Loucy (cell line): ENCODE data around the gene GDPD5.

Experiments used
- H2AFZ ChIP-seq: fragments of 200-600 bp; sonication (generic); 2 replicates; pipeline ENCODE4 v1.6.0; 2016; ENCODE audit warnings: antibody characterized with exemption, mild to moderate bottlenecking, low read length, moderate library complexity
- H3F3A ChIP-seq: fragments of 200-600 bp; 2 replicates; pipeline ENCODE4 v1.6.0; 2016; ENCODE audit warnings: antibody characterized with exemption, low read depth, mild to moderate bottlenecking
- H3K27me3 ChIP-seq: fragments of 200-600 bp; sonication (generic); 2 replicates; pipeline ENCODE4 v1.6.1; 2014; ENCODE audit warnings: low read length, mild to moderate bottlenecking; ENCODE audit not compliant: insufficient read depth, poor library complexity, severe bottlenecking
- H3K36me3 ChIP-seq: fragments of 200-600 bp; sonication (generic); 2 replicates; pipeline ENCODE4 v1.6.1; 2016; ENCODE audit warnings: low read length; ENCODE audit not compliant: insufficient read depth
- H3K4me1 ChIP-seq: fragments of 200-600 bp; sonication (generic); 2 replicates; pipeline ENCODE4 v1.5.1; 2014; ENCODE audit warnings: low read length, mild to moderate bottlenecking; ENCODE audit not compliant: insufficient read depth, poor library complexity, severe bottlenecking
- H3K4me2 ChIP-seq: fragments of 200-600 bp; sonication (generic); 2 replicates; pipeline ENCODE4 v1.6.0; 2014; ENCODE audit warnings: antibody characterized with exemption, low read length, low read depth, mild to moderate bottlenecking; ENCODE audit not compliant: poor library complexity, severe bottlenecking
- H3K4me3 ChIP-seq: fragments of 200-600 bp; sonication (generic); 2 replicates; pipeline ENCODE4 v1.5.1; 2014; ENCODE audit warnings: low read length, mild to moderate bottlenecking, mixed read lengths; ENCODE audit not compliant: poor library complexity, severe bottlenecking
- H3K79me2 ChIP-seq: fragments of 200-600 bp; sonication (generic); 2 replicates; pipeline ENCODE4 v1.6.1; 2014; ENCODE audit warnings: low read length; ENCODE audit not compliant: insufficient read depth
- H3K9ac ChIP-seq: fragments of 200-600 bp; sonication (generic); 2 replicates; pipeline ENCODE4 v1.6.0; 2014; ENCODE audit warnings: mild to moderate bottlenecking, low read depth, low read length, moderate library complexity; ENCODE audit not compliant: poor library complexity, severe bottlenecking
- H3K9me2 ChIP-seq: fragments of 200-600 bp; sonication (generic); replicated peaks from 2 replicates; pipeline ENCODE4 v1.6.1; 2016; ENCODE audit warnings: low read depth, low read length, mixed read lengths
- H3K9me3 ChIP-seq: fragments of 200-600 bp; sonication (generic); 2 replicates; pipeline ENCODE4 v1.6.1; 2014; ENCODE audit warnings: mild to moderate bottlenecking, antibody characterized with exemption, low read length, low read depth; ENCODE audit not compliant: insufficient read depth
- H4K20me1 ChIP-seq: fragments of 200-600 bp; sonication (generic); 2 replicates; pipeline ENCODE4 v1.6.0; 2014; ENCODE audit warnings: antibody characterized with exemption, low read length, mild to moderate bottlenecking; ENCODE audit not compliant: insufficient read depth, poor library complexity, severe bottlenecking
- EZH2phosphoT487 ChIP-seq: fragments of 200-600 bp; IDR thresholded peaks from 2 replicates; pipeline ENCODE4 v1.6.1; 2018; ENCODE audit warnings: antibody characterized with exemption, mild to moderate bottlenecking, moderate library complexity, borderline replicate concordance
- TF ChIP-seq, protein P1 (sequence below): fragments of 200-600 bp; sonication (generic); conservative IDR thresholded peaks from 2 replicates; pipeline ENCODE4 v1.5.1; 2014; ENCODE audit warnings: mild to moderate bottlenecking, antibody characterized with exemption, low read length

GDPD5 gene

DNA sequence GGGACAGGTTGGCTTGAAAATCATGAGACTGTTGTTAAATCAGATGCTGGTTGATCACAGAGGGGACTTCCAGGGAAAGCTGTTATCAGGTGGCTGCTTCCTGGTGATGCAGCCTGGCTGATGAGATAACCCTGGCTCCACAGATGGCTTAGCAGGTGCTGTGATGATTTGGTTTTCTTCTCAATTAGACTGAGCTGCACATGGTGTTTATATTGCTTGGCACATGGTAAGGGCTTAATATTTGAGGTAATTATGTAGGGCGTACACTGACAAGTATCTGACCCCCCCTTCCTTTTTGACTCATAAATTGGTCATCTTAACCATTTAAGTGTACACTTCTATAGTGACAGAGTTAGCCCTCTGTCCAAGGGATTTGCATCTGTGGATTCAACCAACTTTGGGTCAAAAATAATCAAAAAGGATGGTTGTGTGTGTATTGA lies 119.4 kb downstream of the GDPD5 start:
- peak overlapping the region; percentile 100 for H3K4me2 ChIP-seq
- TF ChIP-seq EZH2phosphoT487 = no peak
- TF ChIP-seq, protein P1, sequence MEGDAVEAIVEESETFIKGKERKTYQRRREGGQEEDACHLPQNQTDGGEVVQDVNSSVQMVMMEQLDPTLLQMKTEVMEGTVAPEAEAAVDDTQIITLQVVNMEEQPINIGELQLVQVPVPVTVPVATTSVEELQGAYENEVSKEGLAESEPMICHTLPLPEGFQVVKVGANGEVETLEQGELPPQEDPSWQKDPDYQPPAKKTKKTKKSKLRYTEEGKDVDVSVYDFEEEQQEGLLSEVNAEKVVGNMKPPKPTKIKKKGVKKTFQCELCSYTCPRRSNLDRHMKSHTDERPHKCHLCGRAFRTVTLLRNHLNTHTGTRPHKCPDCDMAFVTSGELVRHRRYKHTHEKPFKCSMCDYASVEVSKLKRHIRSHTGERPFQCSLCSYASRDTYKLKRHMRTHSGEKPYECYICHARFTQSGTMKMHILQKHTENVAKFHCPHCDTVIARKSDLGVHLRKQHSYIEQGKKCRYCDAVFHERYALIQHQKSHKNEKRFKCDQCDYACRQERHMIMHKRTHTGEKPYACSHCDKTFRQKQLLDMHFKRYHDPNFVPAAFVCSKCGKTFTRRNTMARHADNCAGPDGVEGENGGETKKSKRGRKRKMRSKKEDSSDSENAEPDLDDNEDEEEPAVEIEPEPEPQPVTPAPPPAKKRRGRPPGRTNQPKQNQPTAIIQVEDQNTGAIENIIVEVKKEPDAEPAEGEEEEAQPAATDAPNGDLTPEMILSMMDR = no peak
- H3K9me3 ChIP-seq = no peaks in the 10 kb centered on the region
- H4K20me1 ChIP-seq = peaks cover 75% of the 10 kb centered on the region
- no peaks in the 10 kb centered on the region for H3K9me2 ChIP-seq
- peak overlapping the region; percentile 94 for H3K4me3 ChIP-seq
- peaks cover 70% of the 10 kb centered on the region for H3K36me3 ChIP-seq
- H3K27me3 ChIP-seq = no peaks in the 10 kb centered on the region
- peaks cover 51% of the 10 kb centered on the region for H3K4me1 ChIP-seq
- H3K9ac ChIP-seq = peak overlapping the region; percentile 99
- H2AFZ ChIP-seq = no peak overlapping the region
- H3F3A ChIP-seq = peaks cover 16% of the 10 kb centered on the region
- peaks cover 73% of the 10 kb centered on the region for H3K79me2 ChIP-seq

DNA sequence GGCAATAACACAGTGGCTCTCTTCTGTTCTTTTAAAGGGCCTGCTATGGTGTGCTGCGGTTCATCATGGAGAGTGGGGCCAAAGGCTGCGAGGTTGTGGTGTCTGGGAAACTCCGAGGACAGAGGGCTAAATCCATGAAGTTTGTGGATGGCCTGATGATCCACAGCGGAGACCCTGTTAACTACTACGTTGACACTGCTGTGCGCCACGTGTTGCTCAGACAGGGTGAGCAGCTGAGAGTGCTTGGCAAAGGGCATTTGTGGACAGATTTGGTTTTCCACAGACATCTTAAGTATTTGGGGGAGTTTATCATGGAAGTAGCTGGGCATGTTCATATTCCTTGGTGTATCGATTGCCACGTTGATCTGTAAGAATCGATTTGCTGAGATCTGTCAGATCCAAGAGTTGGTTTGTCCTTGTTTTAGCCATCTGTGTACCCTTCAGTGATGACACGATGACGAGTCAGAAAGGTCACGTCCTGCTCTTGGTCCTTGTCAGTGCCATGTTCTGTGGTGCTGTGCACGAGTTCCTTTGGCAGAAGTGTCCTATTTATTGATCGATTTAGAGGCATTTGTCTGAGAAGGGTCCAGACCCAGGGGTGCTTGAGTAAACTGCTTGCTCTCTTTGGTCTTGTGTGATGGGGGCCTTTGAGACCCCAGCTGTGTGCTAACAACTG lies 121.6 kb downstream of the GDPD5 start:
- Histone ChIP-seq H3K9ac (peak overlapping the region; percentile 99), H4K20me1 (peaks cover 93% of the 10 kb centered on the region), H3K79me2 (peaks cover 94% of the 10 kb centered on the region), H3K27me3 (peaks cover 8% of the 10 kb centered on the region), H3K36me3 (peaks cover 76% of the 10 kb centered on the region), H3K4me2 (peak overlapping the region; percentile 100), H2AFZ (no peak overlapping the region), H3K9me3 (no peaks in the 10 kb centered on the region), H3K4me1 (peaks cover 55% of the 10 kb centered on the region), H3K4me3 (peak overlapping the region; percentile 94), H3F3A (peaks cover 16% of the 10 kb centered on the region), H3K9me2 (no peaks in the 10 kb centered on the region)
- TF ChIP-seq, protein P1 = no peak
- TF ChIP-seq EZH2phosphoT487 = no peak

DNA sequence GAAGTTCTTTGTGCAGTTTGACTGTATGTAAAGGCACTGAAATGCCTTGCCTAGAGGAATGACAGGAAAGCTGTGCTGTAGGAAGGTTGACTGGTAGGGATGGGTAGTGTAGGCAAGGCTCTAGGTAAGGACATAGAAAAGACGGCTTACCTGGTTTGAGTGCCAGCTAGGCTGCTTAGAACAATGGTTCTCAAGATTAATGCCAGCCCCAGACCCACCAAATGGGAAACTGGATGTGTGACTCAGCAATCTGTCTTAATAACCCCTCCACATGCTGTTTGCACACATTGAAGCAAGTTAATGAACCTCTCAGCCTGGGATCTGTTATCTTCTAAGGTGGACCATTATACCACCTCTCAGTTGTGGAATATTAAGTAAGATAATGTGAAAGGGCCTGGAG lies 122.7 kb downstream of the GDPD5 start:
- no peaks in the 10 kb centered on the region for H3K9me3 ChIP-seq
- no peak overlapping the region for H2AFZ ChIP-seq
- H3K9ac ChIP-seq = peak overlapping the region; percentile 99
- H3K4me2 ChIP-seq = peak overlapping the region; percentile 100
- peak overlapping the region; percentile 94 for H3K4me3 ChIP-seq
- peaks cover 85% of the 10 kb centered on the region for H4K20me1 ChIP-seq
- H3K9me2 ChIP-seq = no peaks in the 10 kb centered on the region
- H3K36me3 ChIP-seq = peaks cover 67% of the 10 kb centered on the region
- H3K27me3 ChIP-seq = peaks cover 8% of the 10 kb centered on the region
- peaks cover 86% of the 10 kb centered on the region for H3K79me2 ChIP-seq
- H3K4me1 ChIP-seq = peaks cover 61% of the 10 kb centered on the region
- peaks cover 16% of the 10 kb centered on the region for H3F3A ChIP-seq
- no peak for TF ChIP-seq EZH2phosphoT487
- TF ChIP-seq, protein P1 = no peak
